Fibroblast of the conjunctiva (primary cell): ENCODE results near the gene LAMA3.

ENCODE experiments used
- DNase-seq: peaks from one replicate; pipeline ENCODE4 v3.0.0-alpha.2; 2010; ENCODE audit warnings: low read depth

LAMA3 gene

DNA sequence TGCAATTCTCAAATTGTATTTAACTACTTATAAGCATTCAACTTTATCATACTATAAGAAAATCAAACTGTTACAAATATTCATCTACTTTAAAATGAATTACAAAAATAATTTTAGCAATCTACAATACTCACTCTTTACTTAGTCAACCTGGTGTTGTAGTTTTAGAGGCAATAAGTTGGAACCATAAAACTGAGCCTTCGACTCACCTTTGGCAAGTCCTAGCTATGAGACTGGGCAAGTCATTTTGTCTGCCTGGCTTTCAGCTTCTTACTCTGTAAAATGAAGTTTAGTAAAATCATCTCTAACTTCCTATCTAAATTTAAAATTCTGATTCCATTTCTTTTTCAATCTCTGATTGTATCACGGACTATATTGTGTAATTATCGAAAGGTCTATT, 161.0 kb downstream of the LAMA3 start:
- DNase-seq: no peak

DNA sequence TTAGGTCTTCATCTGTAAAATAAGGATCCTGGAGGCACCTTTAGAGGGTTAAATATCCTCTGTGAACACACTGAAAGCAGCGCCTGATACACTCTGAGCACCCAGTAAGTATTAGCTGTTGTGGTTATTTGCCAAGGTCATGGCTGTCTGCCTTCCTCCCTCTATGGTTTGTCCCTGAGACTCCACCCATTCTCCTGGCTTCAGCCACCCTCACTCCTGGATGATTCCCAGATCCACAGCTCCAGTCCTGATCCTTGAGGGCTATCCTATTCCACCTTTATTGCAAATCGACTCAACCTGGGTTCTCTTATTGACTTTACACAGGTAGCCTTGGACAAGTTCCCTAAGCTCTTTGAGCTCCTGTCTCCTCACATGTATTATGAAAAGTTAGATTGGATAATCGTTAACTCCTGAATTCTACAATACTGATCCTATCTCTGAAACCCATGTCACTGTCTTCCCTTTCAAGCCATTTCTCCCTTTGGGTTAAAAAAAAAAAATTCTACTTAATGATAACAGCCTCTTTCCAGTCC, 162.3 kb downstream of the LAMA3 start:
- no peak for DNase-seq

DNA sequence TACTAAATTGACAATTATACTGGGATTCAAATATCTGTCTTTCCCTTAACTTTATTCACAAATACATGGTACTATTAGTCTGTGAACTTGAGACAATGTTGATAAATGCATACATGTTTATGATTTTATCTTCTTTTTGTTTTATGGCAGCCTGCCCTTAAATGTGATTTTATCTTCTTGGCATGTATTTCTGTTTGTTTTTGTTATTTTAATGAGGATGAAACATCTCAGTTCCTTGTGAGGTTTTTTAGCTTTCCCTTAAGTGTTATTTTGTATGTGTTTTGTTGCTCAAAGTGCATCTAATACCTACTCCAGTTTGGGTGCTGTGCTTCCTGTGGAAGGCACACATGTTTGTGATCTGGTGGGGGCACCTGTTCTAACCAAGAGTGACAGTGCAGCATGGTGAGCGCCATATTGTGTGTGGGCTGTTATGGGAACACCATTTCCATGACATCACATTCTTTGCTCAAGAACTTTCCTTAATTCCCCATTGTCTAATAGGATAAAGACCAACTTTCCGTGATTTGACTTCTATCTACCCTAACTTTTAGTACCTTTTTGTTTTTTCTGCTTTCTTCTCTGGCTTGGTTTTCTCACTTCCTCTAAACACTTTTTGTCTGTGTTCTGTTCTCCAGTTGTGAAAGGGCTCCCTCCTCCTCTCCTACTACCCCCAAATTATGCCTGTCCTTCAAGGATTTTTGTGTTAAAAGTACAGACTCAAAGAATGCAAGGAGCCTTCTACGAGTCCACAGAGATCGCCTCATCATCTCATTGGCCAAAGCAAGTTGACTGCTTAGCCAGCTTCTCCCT, 163.2 kb downstream of the LAMA3 start:
- no peak for DNase-seq

DNA sequence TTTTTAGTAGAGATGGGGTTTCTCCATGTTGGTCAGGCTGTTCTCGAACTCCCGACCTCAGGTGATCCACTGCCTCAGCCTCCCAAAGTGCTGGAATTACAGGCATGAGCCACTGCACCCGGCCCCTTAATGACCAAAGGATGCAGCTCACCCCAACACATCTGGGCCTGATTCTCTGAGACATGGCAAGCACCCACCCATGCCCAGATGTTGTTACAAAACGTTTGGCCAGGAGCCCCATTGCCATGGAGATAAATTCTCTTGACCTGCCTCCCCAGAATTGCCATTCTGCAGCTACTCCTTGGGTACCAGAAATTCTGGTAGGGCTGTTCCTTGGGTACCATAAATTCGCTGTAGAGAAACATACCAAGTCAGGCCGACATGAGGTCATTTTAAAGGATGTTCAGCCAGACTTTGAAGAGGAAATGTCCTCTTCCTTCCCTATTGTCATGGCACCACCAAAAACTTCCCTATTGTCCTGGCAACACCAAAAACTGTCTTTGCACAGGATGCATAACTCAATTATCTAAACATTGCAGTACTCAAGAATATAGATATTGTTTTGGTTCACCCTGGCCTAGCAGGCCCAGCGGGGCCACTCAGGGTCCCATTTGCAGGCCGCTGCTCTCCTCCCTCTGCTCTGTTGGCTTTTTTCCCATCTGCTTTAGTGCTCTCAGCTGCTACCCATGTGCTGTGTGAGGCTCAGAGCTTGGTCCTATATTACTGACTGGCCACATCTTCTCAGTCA, 164.4 kb downstream of the LAMA3 start:
- no peak for DNase-seq

DNA sequence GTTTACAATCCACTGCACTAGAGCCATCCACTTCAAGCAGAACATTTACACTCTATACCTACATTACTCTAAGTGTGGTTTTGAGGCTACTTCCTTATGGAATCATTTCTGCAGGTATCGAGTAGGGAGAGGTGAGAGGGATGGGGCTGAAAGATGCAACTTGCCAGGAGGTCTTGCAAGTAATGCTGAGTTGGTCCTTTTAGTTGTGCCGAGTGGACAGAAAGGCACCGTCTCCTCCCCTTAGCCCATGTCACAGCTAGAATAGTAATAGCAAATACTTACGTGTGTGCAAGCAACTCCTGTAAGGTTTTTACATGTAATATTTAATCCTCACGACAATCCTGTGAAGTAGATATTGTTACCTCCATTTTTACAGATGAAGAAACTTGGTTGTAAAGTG, 166.5 kb downstream of the LAMA3 start:
- no peak for DNase-seq

DNA sequence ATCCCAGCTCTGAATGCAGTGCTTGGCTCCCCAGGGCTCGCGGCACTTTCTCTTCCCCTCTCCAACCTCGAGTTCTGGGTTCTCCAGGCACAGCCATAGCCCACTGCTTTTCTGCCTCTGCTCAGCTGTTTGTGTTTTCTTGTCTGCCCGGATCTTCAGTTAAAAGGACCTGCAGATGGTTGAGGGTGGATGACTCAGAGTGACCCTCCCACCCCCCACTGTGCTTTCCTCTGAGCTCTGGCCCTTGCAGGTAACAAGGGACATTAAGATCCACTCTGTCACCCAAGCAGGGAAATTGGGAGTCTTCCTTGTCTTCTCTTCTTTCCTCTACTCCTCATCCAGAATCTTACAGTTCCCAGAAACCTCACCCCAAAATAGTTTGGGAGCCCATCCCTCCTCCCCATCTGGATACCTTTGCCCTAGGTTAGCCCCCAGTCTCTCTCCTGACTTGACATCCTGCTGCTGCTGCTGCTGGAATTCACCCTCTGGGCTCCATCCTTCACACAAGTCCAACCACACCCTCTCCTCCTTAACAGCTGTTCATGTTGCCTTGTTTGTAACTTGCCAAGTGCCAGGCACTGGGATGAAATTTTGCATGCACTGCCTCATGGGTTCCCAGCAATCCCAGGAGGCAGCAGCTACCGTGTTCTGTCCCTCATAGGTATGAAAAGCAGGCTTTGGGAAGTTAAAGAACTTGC, 167.4 kb downstream of the LAMA3 start:
- no peak for DNase-seq

DNA sequence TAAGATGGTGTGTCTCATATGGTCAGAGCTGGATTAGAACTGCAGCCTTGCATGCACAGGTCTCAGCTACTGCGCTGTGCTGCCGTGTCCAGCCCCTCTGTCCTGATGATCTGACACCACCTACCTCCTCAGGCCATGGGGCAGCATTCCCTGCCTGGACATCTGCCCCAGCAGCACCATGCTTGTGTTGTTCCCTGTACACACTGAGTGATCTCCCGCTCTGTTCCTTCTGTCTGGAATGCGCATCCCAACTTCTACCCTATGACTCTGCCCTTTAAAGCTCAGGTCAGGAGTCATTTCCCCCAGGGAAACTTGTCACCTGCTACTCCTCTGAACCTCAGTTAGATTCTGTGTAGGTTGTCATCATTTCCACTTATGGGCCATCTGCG, 167.9 kb downstream of the LAMA3 start:
- no peak for DNase-seq

DNA sequence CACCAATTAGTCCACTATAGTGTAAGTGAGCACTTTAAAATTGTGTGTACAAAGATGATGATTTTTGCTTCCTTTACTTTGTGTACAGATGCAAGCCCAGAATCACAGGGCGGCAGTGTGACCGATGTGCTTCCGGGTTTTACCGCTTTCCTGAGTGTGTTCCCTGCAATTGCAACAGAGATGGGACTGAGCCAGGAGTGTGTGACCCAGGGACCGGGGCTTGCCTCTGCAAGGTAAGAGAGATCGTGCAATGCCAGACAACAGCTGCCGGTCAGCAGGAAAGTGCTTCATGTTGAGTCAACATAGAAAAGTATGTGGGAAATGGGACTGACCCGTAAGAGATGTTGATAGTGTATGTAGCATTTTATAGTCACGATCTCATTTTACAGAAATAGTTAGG, 168.5 kb downstream of the LAMA3 start:
- DNase-seq: no peak

DNA sequence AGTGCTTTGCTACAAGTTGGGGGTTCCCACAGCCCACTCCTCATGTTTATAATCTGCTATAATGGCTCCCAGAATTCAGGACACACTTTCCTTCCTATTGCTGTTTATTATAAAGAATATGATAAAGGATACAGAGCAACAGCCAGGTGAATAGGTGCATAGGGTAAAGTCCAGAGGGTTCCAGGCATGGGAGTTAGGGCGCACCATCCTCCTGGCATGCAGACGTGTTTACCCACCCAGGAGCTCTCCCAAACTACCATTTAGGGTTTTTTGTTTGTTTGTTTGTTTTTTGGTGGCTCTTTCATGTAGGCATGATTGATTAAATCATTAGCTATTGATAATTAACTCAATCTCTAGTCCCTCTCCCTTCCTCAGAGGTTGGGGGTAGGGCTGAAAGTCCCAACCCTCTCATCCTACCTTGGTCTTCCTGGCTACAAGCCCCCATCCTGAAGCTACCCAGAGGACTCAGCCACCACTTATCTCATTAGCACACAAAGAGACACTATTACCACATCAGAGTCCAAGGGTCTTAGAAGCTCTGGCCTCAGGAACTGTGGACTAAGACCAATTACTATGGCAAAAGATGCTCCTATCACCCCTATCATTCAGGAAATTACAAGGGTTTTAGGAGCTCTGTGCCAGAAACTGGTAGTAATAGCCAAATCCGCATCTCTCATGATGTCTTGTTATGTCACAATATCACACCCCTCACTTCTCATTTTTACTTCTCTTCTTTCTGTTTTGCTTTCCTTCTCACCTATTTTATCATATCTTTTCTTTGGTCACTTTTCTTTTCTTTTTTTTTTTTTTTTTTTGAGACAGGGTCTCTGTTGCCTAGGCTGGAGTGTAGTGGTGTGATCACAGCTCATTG, 170.4 kb downstream of the LAMA3 start:
- no peak for DNase-seq

DNA sequence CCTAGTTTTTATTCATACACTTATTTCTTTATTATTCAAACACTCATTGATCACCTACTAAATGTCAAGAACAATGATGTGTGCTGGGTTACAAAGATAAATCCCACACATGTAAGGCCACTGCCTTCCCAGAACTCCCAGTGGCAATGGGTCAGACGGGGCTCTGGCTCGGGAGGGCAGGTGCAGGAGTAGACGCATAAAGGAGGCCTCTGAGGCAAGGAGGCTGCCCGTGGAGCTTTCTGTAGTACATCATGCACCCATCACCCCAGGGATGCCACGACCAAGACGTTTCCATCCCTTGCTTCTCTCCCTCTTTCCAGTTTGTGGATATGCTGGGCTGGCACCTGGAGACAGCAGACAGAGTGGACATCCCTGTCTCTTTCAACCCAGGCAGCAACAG, 172.1 kb downstream of the LAMA3 start:
- DNase-seq: no peak

DNA sequence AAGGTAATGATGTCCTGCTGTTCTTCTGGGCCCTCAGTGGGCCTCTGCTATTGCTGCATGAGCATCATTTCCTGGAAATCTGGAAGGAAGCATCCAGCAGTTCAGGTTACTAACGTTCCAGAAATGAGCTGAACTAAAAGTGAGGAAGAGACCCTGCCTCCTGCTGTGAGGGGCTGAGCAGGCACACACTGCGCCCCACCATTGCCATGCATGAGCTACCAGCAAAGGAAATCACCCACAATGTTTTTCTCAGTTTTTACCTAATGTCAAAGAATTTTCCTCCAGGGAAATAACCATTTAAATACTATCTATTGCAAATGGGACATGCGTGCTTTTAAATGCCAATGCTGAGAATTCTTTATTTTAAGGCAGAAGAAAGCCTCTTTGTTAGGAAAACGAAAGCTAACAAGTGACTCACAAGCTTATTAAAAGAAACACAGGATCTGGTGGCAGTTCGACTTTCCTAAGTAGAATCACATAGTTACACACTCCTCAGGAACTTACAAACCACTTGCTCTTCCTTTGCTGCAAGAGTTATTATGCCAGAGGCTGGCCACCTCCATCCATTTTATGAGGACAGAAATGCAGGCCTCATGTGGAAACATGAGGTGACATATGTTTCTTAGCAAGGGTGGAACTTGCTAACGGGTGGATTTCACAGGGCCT, 172.7 kb downstream of the LAMA3 start:
- DNase-seq: no peak

DNA sequence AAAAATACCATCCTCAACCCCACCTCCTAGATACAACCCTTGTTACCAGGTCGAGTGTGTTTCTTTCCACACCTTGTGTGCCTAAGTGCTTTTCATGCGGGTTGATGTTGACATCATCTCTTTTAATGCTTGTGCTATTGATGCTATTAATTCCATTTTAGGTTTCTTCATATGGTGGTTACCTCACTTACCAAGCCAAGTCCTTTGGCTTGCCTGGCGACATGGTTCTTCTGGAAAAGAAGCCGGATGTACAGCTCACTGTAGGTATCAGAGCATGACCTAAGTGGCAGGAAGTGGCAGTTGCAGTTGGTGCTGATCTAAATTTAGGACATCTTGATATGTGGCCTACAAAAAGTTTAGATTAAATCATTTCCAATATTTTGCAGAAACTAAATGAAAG, 175.4 kb downstream of the LAMA3 start:
- DNase-seq: no peak

DNA sequence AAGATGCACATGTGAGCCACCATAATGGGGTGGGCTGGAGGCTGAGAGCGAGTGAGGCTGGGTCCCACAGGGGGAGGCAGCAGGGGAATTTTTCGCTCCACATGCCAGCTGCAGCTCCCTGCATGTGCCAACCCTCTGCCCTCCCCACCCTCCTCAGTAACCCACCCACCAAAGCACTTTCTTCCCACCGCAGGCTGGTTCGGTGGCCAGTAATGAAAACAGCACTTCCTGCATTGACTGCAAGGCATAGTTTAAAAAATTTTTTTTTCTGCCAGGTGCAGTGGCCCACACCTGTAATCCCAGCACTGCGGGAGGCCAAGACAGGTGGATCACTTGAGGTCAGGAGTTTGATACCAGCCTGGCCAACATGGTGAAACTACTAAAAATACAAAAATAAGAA, 177.8 kb downstream of the LAMA3 start:
- DNase-seq: no peak

DNA sequence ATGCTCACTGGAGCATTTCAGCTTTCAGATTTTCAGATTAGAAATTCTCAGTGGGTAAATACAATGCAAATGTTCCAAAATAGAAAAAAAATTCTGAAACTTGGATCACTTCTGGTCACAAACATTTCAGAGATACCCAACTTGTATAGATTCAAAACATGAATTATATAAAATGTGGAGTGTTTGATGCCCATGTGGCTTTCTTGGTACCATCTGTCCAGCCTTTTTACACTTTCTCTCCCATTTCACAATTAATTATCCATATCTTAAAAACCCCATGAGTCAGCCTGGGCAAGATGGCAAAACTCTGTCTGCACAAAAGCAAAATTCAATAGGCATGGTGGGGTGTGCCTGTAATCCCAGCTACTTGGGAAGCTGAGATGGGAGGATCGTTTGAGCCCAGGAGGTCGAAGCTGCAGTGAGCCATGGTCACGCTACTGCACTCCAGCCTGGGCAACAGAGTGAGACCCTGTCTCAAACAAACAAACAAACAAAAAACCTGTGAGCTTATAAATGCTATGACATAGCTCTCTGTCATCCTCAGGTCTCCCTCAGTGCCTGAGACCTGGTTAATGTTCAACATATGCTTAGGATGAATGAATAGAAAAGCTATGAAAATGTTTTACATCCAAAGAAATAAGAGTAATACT, 179.0 kb downstream of the LAMA3 start:
- DNase-seq: no peak

DNA sequence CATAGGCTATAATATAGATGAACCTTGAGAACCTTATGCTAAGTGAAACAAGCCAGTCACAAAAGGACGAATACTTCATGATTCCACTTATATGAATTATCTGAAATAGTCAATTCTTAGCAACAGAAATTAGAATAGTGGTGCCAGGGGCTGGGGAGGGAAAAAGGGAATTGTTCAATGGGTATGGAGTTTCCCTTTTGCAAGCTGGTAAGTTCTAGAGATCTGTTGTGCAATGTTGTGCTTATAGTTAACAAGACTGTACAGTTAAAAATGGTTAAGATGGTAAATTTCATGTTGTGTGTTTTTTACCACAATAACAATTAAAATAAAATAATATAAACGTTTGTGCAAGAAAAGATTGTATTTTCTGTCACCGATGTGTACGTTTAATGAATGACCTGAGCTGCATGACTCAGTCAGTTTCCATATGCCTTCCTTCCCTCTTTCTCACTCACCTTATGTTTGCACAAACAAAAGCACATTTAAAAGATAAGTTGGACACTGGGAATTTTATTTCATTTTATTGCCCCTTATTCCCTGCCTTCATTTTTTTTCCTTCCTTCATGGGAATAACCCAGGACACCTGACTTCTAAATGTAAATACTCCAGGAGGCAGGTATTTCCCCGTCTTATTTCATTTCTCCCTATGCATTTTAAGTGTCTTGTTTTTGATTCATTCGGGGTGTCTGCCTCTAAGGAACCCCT, 181.6 kb downstream of the LAMA3 start:
- DNase-seq: no peak

DNA sequence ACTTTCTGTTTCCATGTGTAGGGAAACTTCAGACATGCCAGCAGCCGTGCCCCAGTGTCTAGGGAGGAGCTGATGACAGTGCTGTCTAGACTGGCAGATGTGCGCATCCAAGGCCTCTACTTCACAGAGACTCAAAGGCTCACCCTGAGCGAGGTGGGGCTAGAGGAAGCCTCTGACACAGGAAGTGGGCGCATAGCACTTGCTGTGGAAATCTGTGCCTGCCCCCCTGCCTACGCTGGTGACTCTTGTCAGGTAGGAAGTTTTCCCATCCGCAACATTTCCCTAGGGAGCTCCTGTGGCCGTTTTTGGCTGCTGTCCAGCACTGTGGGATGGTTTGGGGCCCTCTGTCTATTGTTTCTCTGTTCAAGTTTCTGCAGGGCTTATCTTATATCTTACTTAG, 182.2 kb downstream of the LAMA3 start:
- no peak for DNase-seq

DNA sequence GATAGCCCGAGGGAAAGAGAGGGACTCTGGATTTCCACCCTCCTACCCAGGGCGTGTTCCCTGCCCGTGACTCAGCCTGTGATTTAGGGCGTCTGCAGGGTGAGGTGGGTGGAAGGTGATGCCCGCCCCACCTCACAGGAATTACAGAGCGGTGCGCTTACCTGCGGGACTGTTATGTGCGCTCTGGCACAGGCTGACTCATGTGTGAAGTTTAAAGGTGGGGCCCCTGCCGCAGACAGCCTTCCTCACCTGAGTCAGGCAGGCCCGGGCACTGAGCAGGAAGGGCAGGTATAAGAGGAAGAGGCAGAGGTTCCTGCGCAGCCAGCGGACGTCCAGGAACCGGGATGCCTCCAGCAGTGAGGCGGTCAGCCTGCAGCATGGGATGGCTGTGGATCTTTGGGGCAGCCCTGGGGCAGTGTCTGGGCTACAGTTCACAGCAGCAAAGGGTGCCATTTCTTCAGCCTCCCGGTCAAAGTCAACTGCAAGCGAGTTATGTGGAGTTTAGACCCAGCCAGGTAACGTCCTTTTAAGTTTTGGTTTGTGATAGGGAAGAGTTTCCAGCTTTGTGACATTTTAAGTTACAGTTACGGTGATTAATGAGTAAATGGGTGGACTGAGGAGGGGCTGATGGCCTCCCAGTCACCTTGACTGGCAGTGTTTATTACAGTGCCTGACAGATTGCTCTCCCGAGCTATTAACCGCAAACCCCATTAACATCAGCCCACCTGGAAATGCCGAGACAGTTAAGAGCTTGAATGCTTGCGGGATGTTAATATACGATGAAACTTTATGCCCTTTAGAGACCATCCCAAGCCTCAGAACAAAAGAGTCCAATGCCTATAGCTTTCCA, 183.7 kb downstream of the LAMA3 start:
- no peak for DNase-seq

DNA sequence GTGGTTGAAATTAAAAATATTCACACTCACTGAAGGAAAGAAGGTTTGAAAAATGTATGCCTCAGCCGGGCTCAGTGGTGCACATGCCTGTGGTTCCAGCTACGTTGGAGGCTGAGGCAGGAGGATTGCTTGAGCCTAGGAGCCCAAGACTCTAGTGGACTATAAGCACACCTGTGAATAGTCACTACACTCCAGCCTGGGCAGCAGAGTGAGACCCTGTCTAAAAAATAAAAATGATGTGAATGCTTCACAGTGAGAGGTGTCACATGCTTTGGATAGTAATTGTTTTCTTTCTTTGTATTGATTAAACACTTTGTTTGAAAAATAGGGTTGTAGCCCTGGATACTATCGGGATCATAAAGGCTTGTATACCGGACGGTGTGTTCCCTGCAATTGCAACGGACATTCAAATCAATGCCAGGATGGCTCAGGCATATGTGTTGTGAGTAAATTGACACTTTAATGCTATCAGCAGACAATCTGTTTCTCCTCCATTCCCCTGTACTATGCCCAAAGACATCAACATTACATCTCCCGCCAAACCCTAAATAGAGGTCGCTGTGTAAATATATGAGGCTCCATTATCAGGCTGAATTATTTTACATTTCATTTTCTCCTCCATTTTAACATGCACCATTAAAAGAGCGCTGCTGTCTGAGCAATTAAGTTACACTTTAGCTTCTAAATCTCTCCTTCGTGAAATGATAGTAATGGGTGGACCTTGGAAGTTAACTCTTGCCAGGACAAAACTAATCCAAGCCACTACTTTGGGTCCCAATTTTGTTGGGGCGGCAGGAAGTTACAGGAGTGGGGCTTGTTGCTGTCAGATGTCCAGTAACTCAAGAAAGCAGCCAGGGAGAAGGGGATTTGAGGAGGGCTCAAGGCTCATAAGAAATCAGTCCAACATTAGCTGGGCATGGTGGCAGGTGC, 187.0 kb downstream of the LAMA3 start:
- DNase-seq: no peak
